CD14-positive monocyte (primary cell): ENCODE data around the gene SULT2B1. TPM values are rescaled to one million over a fixed set of nuclear protein-coding genes. Genes with fewer than 3 reads are reported as not detected.
A peak's percentile ranks its signal among the peaks of the same experiment; 100 is the strongest.

Experiments used
- DNase-seq, 3 donors: peaks; one replicate each; pipeline ENCODE4 v3.0.0-alpha.2; 2011 to 2022
- H2AFZ ChIP-seq: 2 replicates; pipeline ENCODE4 v1.6.0; 2012; ENCODE audit warnings: mild to moderate bottlenecking, low read depth, low read length, inconsistent platforms; ENCODE audit not compliant: insufficient read depth, poor library complexity, severe bottlenecking
- H3K27ac ChIP-seq, 2 donors: 1 replicate in 1 of 2; 2 replicates in 1 of 2; pipeline ENCODE4 v1.5.1; 2012 to 2013; ENCODE audit warnings: low read length in 2 of 2, control low read depth in 1 of 2, inconsistent platforms in 1 of 2, low read depth in 1 of 2, mild to moderate bottlenecking in 1 of 2
- H3K27me3 ChIP-seq, 2 donors: one replicate each; pipeline versions ENCODE4 v1.6.0 to v1.6.1; 2011 to 2013; ENCODE audit warnings: low read length in 2 of 2; ENCODE audit not compliant: control insufficient read depth in 2 of 2, insufficient read depth in 2 of 2
- H3K36me3 ChIP-seq, 2 donors: replicated peaks in 1 of 2; 1 replicate in 1 of 2; 2 replicates in 1 of 2; pipeline versions ENCODE4 v1.5.1 to v1.6.1; 2012 to 2013; ENCODE audit warnings: low read length in 2 of 2, control low read depth in 1 of 2, inconsistent platforms in 1 of 2, mild to moderate bottlenecking in 1 of 2; ENCODE audit not compliant: insufficient read depth in 2 of 2, control insufficient read depth in 1 of 2
- H3K4me1 ChIP-seq, 2 donors: 1 replicate in 1 of 2; 2 replicates in 1 of 2; pipeline versions ENCODE4 v1.5.1 to v1.6.1; 2012 to 2013; ENCODE audit warnings: low read length in 2 of 2, control low read depth in 1 of 2, inconsistent platforms in 1 of 2, mild to moderate bottlenecking in 1 of 2, moderate library complexity in 1 of 2; ENCODE audit not compliant: insufficient read depth in 2 of 2, control insufficient read depth in 1 of 2
- H3K4me2 ChIP-seq: replicated peaks from 2 replicates; pipeline ENCODE3; 2012; ENCODE audit warnings: low read length, moderate library complexity, mild to moderate bottlenecking; ENCODE audit not compliant: poor library complexity, severe bottlenecking; ENCODE audit errors: extremely low read depth
- H3K4me3 ChIP-seq, 3 experiments: fragments of 200-600 bp in 1 of 3; sonication (generic) in 1 of 3; replicated peaks in 1 of 3; 1 replicate in 2 of 3; 2 replicates in 1 of 3; pipeline ENCODE4 v1.5.1; 2011 to 2013; ENCODE audit warnings: low read length in 3 of 3, mild to moderate bottlenecking in 3 of 3, control low read depth in 2 of 3, low read depth in 2 of 3, inconsistent platforms in 1 of 3, moderate library complexity in 1 of 3
- H3K79me2 ChIP-seq: 2 replicates; pipeline ENCODE4 v1.6.0; 2012; ENCODE audit warnings: mild to moderate bottlenecking, control low read depth, inconsistent platforms, low read length, moderate library complexity; ENCODE audit not compliant: insufficient read depth
- H3K9ac ChIP-seq: 2 replicates; pipeline ENCODE4 v1.6.0; 2017; ENCODE audit warnings: low read length, mild to moderate bottlenecking; ENCODE audit not compliant: insufficient read depth, poor library complexity, severe bottlenecking
- H3K9me3 ChIP-seq, 2 donors: replicated peaks in 1 of 2; 1 replicate in 1 of 2; 2 replicates in 1 of 2; pipeline versions ENCODE4 v1.5.1 to v1.6.1; 2012 to 2013; ENCODE audit warnings: low read length in 2 of 2, control low read depth in 1 of 2; ENCODE audit not compliant: control insufficient read depth in 1 of 2, insufficient read depth in 1 of 2
- H4K20me1 ChIP-seq: 2 replicates; pipeline ENCODE4 v1.6.0; 2012; ENCODE audit warnings: mild to moderate bottlenecking, low read length, control low read depth, moderate library complexity; ENCODE audit not compliant: insufficient read depth
- H3K27ac Mint-ChIP-seq, 7 donors: one replicate each; pipeline ENCODE4 v1.8.0; 2020; ENCODE audit warnings: mild to moderate bottlenecking in 7 of 7, mixed read lengths in 7 of 7, moderate library complexity in 6 of 7, inconsistent platforms in 2 of 7
- H3K27me3 Mint-ChIP-seq, 3 donors: one replicate each; pipeline ENCODE4 v1.8.0; 2021 to 2022; ENCODE audit warnings: low read depth in 3 of 3, mild to moderate bottlenecking in 3 of 3, mixed read lengths in 3 of 3, moderate library complexity in 3 of 3, inconsistent platforms in 1 of 3
- H3K36me3 Mint-ChIP-seq, 2 donors: one replicate each; pipeline ENCODE4 v1.8.0; 2020; ENCODE audit warnings: mixed read lengths in 2 of 2, inconsistent platforms in 1 of 2, mild to moderate bottlenecking in 1 of 2
- H3K4me1 Mint-ChIP-seq: one replicate; pipeline ENCODE4 v1.8.0; 2020; ENCODE audit warnings: mild to moderate bottlenecking, mixed read lengths
- H3K4me3 Mint-ChIP-seq, 2 donors: one replicate each; pipeline ENCODE4 v1.8.0; 2020; ENCODE audit warnings: mild to moderate bottlenecking in 2 of 2, mixed read lengths in 2 of 2, moderate library complexity in 1 of 2
- H3K9me3 Mint-ChIP-seq, 7 donors: one replicate each; pipeline ENCODE4 v1.8.0; 2020 to 2022; ENCODE audit warnings: mixed read lengths in 7 of 7, mild to moderate bottlenecking in 6 of 7, moderate library complexity in 6 of 7, inconsistent platforms in 2 of 7
- CTCF ChIP-seq: fragments of 200-600 bp; IDR thresholded peaks from one replicate; pipeline ENCODE4 v1.8.0; 2022; ENCODE audit warnings: antibody characterized with exemption, mild to moderate bottlenecking
- WGBS: methylation state at CpG from one replicate; pipeline ENCODE4 v1.1.5; 2013; ENCODE audit warnings: missing lambda C conversion rate; ENCODE audit not compliant: insufficient coverage; 5-methylcytosine and 5-hydroxymethylcytosine counted together
- intact Hi-C, 2 donors: fragments of 100-400 bp; cut with micrococcal nuclease; formaldehyde crosslinking; loops; one replicate each; pipeline versions ENCODE4 v1.15.0 to v1.15.1; 2023
- polyA plus RNA-seq, 3 donors: library from polyadenylated mRNA; depleted of rRNA in 1 of 3; unstranded in 2 of 3; stranded (reverse) in 1 of 3; fragments of 300-500 nt in 2 of 3; fragments of >200 nt in 1 of 3; fragmentation: Illumina TruSeq in 2 of 3; gene quantifications; 1 replicate in 2 of 3; 2 replicates in 1 of 3; pipeline ENCODE4 v1.2.3, GENCODE V29; 2012 to 2021

The SULT2B1 gene
- polyA plus RNA-seq, 3 donors = 0.09 to 0.40 TPM; not detected in 1

- Histone ChIP-seq H3K4me3 (no peak overlapping the region), H3K4me2 (no peak overlapping the region), H2AFZ (no peak overlapping the region), H3K27me3 (no peaks in the 10 kb centered on the region), H3K9ac (no peak overlapping the region), H4K20me1 (no peaks in the 10 kb centered on the region), H3K27ac (no peak overlapping the region), H3K79me2 (no peaks in the 10 kb centered on the region), H3K4me1 (peaks cover 0 to 4% of the 10 kb centered on the region in 2 donors), H3K9me3 (no peaks in the 10 kb centered on the region), H3K36me3 (no peaks in the 10 kb centered on the region)
- H3K27ac Mint-ChIP-seq = peak overlapping the region in 1 of 7 donors; percentile 13
- intact Hi-C loops = no loop called here
- 94% methylated on average over 13 of the region's 17 CpGs for WGBS
- no peak for DNase-seq
- peaks cover 1 to 10% (median 2%) of the 10 kb centered on the region in 3 donors for H3K27me3 Mint-ChIP-seq
- peaks cover 5% of the 10 kb centered on the region for H3K4me1 Mint-ChIP-seq
- no peak for TF ChIP-seq CTCF
- no peaks in the 10 kb centered on the region for H3K36me3 Mint-ChIP-seq
- no peak overlapping the region for H3K4me3 Mint-ChIP-seq
- H3K9me3 Mint-ChIP-seq = peaks cover 0 to 1% (median 0%) of the 10 kb centered on the region in 7 donors
Observed at GRCh38 chr19:48539503-48540096, 12.4 kb upstream of the SULT2B1 start.

- H2AFZ ChIP-seq = no peak overlapping the region
- H3K4me3 ChIP-seq = no peak overlapping the region
- Mint-ChIP-seq H3K9me3 (peaks cover 0 to 1% (median 0%) of the 10 kb centered on the region in 7 donors), H3K4me3 (no peak overlapping the region), H3K27me3 (peaks cover 1 to 10% (median 2%) of the 10 kb centered on the region in 3 donors), H3K36me3 (no peaks in the 10 kb centered on the region), H3K4me1 (peaks cover 5% of the 10 kb centered on the region), H3K27ac (peak overlapping the region in 1 of 7 donors; percentile 41)
- H4K20me1 ChIP-seq = no peaks in the 10 kb centered on the region
- peaks cover 0 to 4% of the 10 kb centered on the region in 2 donors for H3K4me1 ChIP-seq
- H3K9ac ChIP-seq = no peak overlapping the region
- no peak for TF ChIP-seq CTCF
- H3K27ac ChIP-seq = no peak overlapping the region
- intact Hi-C loops = no loop called here
- DNase-seq = no peak
- H3K9me3 ChIP-seq = no peaks in the 10 kb centered on the region
- H3K79me2 ChIP-seq = no peaks in the 10 kb centered on the region
- no peaks in the 10 kb centered on the region for H3K36me3 ChIP-seq
- no peak overlapping the region for H3K4me2 ChIP-seq
- no peaks in the 10 kb centered on the region for H3K27me3 ChIP-seq
- WGBS = 70% methylated on average over 4 of the region's 7 CpGs
Observed at GRCh38 chr19:48540110-48540509, 11.9 kb upstream of the SULT2B1 start.
